ENCODE data around the gene MATK.

The MATK gene

DNA sequence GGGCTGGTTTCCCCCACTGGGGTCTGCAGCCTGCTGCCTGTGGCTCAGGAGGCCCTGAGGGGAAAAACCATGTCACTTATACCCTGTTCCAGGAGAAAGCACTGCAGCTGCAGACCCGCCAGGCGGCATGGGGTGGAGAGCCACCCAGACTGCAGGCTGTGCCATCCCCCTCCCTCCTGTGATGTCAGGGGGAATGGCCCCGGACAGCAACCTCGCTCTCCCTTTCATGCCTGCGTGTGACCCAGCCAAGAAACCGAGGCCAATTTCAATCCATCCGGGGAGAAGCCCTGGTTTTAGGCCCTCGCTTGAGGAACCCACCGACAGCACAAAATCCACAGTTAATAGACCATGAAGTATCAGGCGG lies 37.2 kb upstream of the MATK start:
- POLR2A ChIA-PET, result interaction anchor here (2.1 kb wide), 1 partner anchor 61 kb away, joined by 13 read pairs; the partner anchor contains the start of gene MRPL54
- no peak for DNase-seq (ENCODE audit: extremely low spot score)
- TF ChIP-seq SUZ12 (IDR thresholded peaks at IDR 0.05), result no peak
- no peak for TF ChIP-seq ZNF384 (IDR thresholded peaks at IDR 0.05)
- TF ChIP-seq BHLHE40 (IDR thresholded peaks at IDR 0.05; ENCODE audit: borderline replicate concordance), result no peak
- TF ChIP-seq SP1 (IDR thresholded peaks at IDR 0.05), result no peak
- TF ChIP-seq LEF1 (IDR thresholded peaks at IDR 0.05; ENCODE audit: borderline replicate concordance), result no peak
- no peak for TF ChIP-seq FOXK2 (IDR thresholded peaks at IDR 0.05)
- no peak for TF ChIP-seq ARNT (IDR thresholded peaks at IDR 0.05)
- no peak for TF ChIP-seq HDGF (IDR thresholded peaks at IDR 0.05; ENCODE audit: borderline replicate concordance)
- no peak for TF ChIP-seq CTBP1 (IDR thresholded peaks at IDR 0.05; ENCODE audit: borderline replicate concordance)
- no peak for TF ChIP-seq TARDBP (IDR thresholded peaks at IDR 0.05)
- TF ChIP-seq ELF4 (IDR thresholded peaks at IDR 0.05), result no peak
- TF ChIP-seq FOXM1 (IDR thresholded peaks at IDR 0.05; ENCODE audit: borderline replicate concordance), result no peak
- no peak for TF ChIP-seq NFRKB (IDR thresholded peaks at IDR 0.05)
- no peak for TF ChIP-seq FOXA1 (IDR thresholded peaks at IDR 0.05)
- no peak for TF ChIP-seq L3MBTL2 (conservative IDR thresholded peaks at IDR 0.05)
- no peak for TF ChIP-seq PKNOX1 (IDR thresholded peaks at IDR 0.05)
- CTCF ChIA-PET, result interaction anchor here (2.4 kb wide), 1 partner anchor 61 kb away, joined by 7 read pairs; the partner anchor contains the start of gene MRPL54

GRCh38 chr19:3822683-3823349 lies 36.6 kb upstream of the MATK start:
- CTCF ChIA-PET, result interaction anchor here (1.1 to 2.4 kb wide), 4 partner anchors 10 to 60 kb away, joined by 3 to 7 read pairs (median 4); partner anchors contain the start of gene MRPL54
- DNase-seq (ENCODE audit: extremely low spot score), result no peak
- POLR2A ChIA-PET, result interaction anchor here (2.1 kb wide), 1 partner anchor 60 kb away, joined by 13 read pairs; the partner anchor contains the start of gene MRPL54
- TF ChIP-seq BHLHE40 (IDR thresholded peaks at IDR 0.05; ENCODE audit: borderline replicate concordance) (no peak), ZNF384 (IDR thresholded peaks at IDR 0.05) (no peak), SUZ12 (IDR thresholded peaks at IDR 0.05) (no peak), NFRKB (IDR thresholded peaks at IDR 0.05) (no peak), TARDBP (IDR thresholded peaks at IDR 0.05) (no peak)

DNA sequence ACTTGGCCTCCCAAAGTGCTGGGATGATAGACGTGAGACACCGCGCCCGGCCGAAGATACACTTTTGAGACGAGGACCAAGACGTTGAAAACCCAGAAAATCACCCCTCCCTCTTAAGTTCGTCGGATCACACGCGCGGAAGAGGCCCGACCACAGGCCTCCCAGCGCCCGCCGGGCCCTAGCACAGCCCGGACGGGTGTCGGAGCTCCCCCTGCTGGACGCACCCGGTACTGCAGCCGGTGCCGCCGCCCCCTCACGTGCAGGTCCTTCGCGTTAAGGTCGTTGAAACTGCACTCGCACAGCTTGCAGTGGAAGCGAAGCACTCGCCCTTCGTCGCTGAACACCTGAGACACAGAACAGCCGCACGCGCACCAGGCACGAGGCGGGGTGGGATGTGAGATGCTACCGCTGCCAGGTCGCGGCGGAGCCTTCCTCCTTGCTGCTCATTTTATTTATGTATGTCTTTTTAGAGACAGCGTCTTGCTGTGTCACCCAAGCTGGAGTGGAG lies 35.7 kb upstream of the MATK start:
- ChIA-PET CTCF (interaction anchor here (1.0 to 2.4 kb wide), 6 partner anchors 9 to 67 kb away, joined by 3 to 7 read pairs (median 4); partner anchors contain the start of gene MRPL54), POLR2A (interaction anchor here (2.1 kb wide), 1 partner anchor 59 kb away, joined by 13 read pairs; the partner anchor contains the start of gene MRPL54)
- TF ChIP-seq PKNOX1 (IDR thresholded peaks at IDR 0.05) (no peak), LEF1 (IDR thresholded peaks at IDR 0.05; ENCODE audit: borderline replicate concordance) (peak; percentile 41; the same call in 1 of the 2 replicates), ZNF384 (IDR thresholded peaks at IDR 0.05) (no peak), L3MBTL2 (conservative IDR thresholded peaks at IDR 0.05) (peak; percentile 87), TARDBP (IDR thresholded peaks at IDR 0.05) (no peak), BHLHE40 (IDR thresholded peaks at IDR 0.05; ENCODE audit: borderline replicate concordance) (peak; percentile 64)
- DNase-seq (ENCODE audit: extremely low spot score), result peak; percentile 93

DNA sequence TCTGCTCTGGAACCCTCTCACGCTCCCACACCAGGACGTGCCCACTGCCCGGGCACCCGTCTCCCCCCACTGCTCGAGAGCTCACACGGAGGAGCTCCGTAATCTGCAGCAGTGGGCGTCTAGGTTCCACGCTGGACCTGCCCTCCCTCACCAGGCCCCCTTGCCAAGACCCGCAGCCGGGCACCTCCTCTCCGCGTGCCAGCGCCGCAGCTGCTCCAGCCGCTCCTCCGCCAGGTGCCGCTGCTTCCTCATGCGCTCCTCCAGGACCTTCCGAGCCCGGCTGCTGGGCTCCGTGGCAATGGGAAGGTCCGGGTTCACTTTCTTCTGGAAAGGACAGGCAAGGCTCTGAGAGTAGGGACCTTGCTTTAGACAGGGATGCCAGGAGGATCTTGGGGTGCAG lies 35.0 kb upstream of the MATK start:
- POLR2A ChIA-PET, result interaction anchor here (2.1 kb wide), 1 partner anchor 59 kb away, joined by 13 read pairs; the partner anchor contains the start of gene MRPL54
- TF ChIP-seq LEF1 (IDR thresholded peaks at IDR 0.05; ENCODE audit: borderline replicate concordance) (no peak), HDGF (IDR thresholded peaks at IDR 0.05; ENCODE audit: borderline replicate concordance) (no peak), SP1 (IDR thresholded peaks at IDR 0.05) (no peak), FOXA1 (IDR thresholded peaks at IDR 0.05) (no peak), L3MBTL2 (conservative IDR thresholded peaks at IDR 0.05) (no peak), TARDBP (IDR thresholded peaks at IDR 0.05) (no peak), ARNT (IDR thresholded peaks at IDR 0.05) (no peak), ZNF384 (IDR thresholded peaks at IDR 0.05) (no peak), CTBP1 (IDR thresholded peaks at IDR 0.05; ENCODE audit: borderline replicate concordance) (no peak), FOXM1 (IDR thresholded peaks at IDR 0.05; ENCODE audit: borderline replicate concordance) (no peak)
- CTCF ChIA-PET, result no interaction called here
- DNase-seq (ENCODE audit: extremely low spot score), result no peak

- POLR2A ChIA-PET, result interaction anchor here (0.6 kb wide), 1 partner anchor 57 kb away, joined by 4 read pairs; no protein-coding TSS in a partner anchor
- CTCF ChIA-PET, result no interaction called here
- TF ChIP-seq TARDBP (IDR thresholded peaks at IDR 0.05), result no peak
- TF ChIP-seq SUZ12 (IDR thresholded peaks at IDR 0.05), result no peak
- no peak for TF ChIP-seq FOXM1 (IDR thresholded peaks at IDR 0.05; ENCODE audit: borderline replicate concordance)
- no peak for TF ChIP-seq LEF1 (IDR thresholded peaks at IDR 0.05; ENCODE audit: borderline replicate concordance)
- no peak for TF ChIP-seq BHLHE40 (IDR thresholded peaks at IDR 0.05; ENCODE audit: borderline replicate concordance)
- no peak for TF ChIP-seq ELF4 (IDR thresholded peaks at IDR 0.05)
- no peak for TF ChIP-seq FOXA1 (IDR thresholded peaks at IDR 0.05)
- TF ChIP-seq L3MBTL2 (conservative IDR thresholded peaks at IDR 0.05), result no peak
- TF ChIP-seq ARNT (IDR thresholded peaks at IDR 0.05), result no peak
- TF ChIP-seq HDGF (IDR thresholded peaks at IDR 0.05; ENCODE audit: borderline replicate concordance), result no peak
- no peak for TF ChIP-seq CTBP1 (IDR thresholded peaks at IDR 0.05; ENCODE audit: borderline replicate concordance)
- no peak for TF ChIP-seq PKNOX1 (IDR thresholded peaks at IDR 0.05)
- TF ChIP-seq SP1 (IDR thresholded peaks at IDR 0.05), result no peak
- no peak for TF ChIP-seq FOXK2 (IDR thresholded peaks at IDR 0.05)
- no peak for TF ChIP-seq ZNF384 (IDR thresholded peaks at IDR 0.05)
- no peak for TF ChIP-seq NFRKB (IDR thresholded peaks at IDR 0.05)
- DNase-seq (ENCODE audit: extremely low spot score), result no peak
Measured at GRCh38 chr19:3819989-3820388, 33.8 kb upstream of the MATK start.
